Psoas muscle (tissue), 8 donors: ENCODE results near the gene OSBPL5. TPM values are rescaled to one million over a fixed set of nuclear protein-coding genes. Genes with fewer than 3 reads are reported as not detected.
A peak's percentile ranks its signal among the peaks of the same experiment; 100 is the strongest.

ENCODE experiments used
- ATAC-seq, 4 donors: fragments of 200-7000 bp; cut with Tn5 transposase; one replicate each; pipeline ENCODE4 v1.9.1; 2020; ENCODE audit warnings: moderate library complexity in 3 of 4, mild to moderate bottlenecking in 2 of 4
- DNase-seq, 2 donors: peaks; one replicate each; pipeline ENCODE4 v3.0.0-alpha.2; 2020
- H3K27ac ChIP-seq: fragments of 200-600 bp; one replicate; pipeline ENCODE4 v1.8.0; 2022
- H3K27me3 ChIP-seq, 3 donors: fragments of 200-600 bp in 1 of 3; one replicate each; pipeline versions ENCODE4 v1.6.1 to v1.8.0; 2013 to 2022; ENCODE audit warnings: low read length in 2 of 3, mild to moderate bottlenecking in 2 of 3, moderate library complexity in 1 of 3; ENCODE audit not compliant: insufficient read depth in 3 of 3
- H3K36me3 ChIP-seq, 2 donors: fragments of 200-600 bp in 1 of 2; one replicate each; pipeline versions ENCODE4 v1.6.1 to v1.8.0; 2013 to 2022; ENCODE audit warnings: low read depth in 1 of 2, mild to moderate bottlenecking in 1 of 2, moderate library complexity in 1 of 2; ENCODE audit not compliant: insufficient read depth in 1 of 2
- H3K4me1 ChIP-seq: fragments of 200-600 bp; one replicate; pipeline ENCODE4 v1.8.0; 2022
- H3K4me3 ChIP-seq: fragments of 200-600 bp; one replicate; pipeline ENCODE4 v1.8.0; 2022; ENCODE audit warnings: mild to moderate bottlenecking
- H3K9me3 ChIP-seq: fragments of 200-600 bp; one replicate; pipeline ENCODE4 v1.8.0; 2022
- CTCF ChIP-seq: fragments of 200-600 bp; IDR thresholded peaks from one replicate; pipeline ENCODE4 v1.8.0; 2022; ENCODE audit warnings: antibody characterized with exemption
- WGBS, 3 donors: extraction: QIAGEN DNeasy Blood & Tissue Kit; methylation state at CpG; one replicate each; pipeline versions ENCODE4 v1.1.6 to v1.1.7; 2013; 5-methylcytosine and 5-hydroxymethylcytosine counted together
- intact Hi-C, 2 donors: fragments of 100-400 bp; cut with DNase I; formaldehyde crosslinking; loops; one replicate each; pipeline versions ENCODE4 v1.11.0 to v1.14.2; 2022
- polyA plus RNA-seq, 3 donors: library from polyadenylated mRNA; stranded (reverse); fragments of 200-250 nt; gene quantifications; one replicate each; pipeline ENCODE4 v1.2.3, GENCODE V29; 2013
- total RNA-seq, 4 donors: library from RNA; stranded (reverse); fragmentation: NEBNext Ultra II Directional in 2 of 4; extraction: Animal tissue kit (Norgen Biotek cat#: 25700) in 2 of 4; gene quantifications; one replicate each; pipeline versions ENCODE4 v1.2.1 to v1.2.4, GENCODE V29; 2021 to 2023
- donor health status: healthy with polysubstance abuse.
- donor health status: DM: no; HTN: no; CAD: no; lungs with moderate emphysema.
- donor health status: Bipolar disorder and iron deficiency.
- donor health status: healthy.
- donor health status: DM: yes; HTN: yes; CAD: no.
- donor health status: DM: no; HTN: no; CAD: no.
- donor health status: DM: no; HTN: no; CAD: no.
- donor health status: DM: yes; HTN: yes; CAD: no.

Gene OSBPL5
- total and polyA plus RNA-seq, 7 donors, result 3.4 to 12.4 (median 6.9) TPM

DNA sequence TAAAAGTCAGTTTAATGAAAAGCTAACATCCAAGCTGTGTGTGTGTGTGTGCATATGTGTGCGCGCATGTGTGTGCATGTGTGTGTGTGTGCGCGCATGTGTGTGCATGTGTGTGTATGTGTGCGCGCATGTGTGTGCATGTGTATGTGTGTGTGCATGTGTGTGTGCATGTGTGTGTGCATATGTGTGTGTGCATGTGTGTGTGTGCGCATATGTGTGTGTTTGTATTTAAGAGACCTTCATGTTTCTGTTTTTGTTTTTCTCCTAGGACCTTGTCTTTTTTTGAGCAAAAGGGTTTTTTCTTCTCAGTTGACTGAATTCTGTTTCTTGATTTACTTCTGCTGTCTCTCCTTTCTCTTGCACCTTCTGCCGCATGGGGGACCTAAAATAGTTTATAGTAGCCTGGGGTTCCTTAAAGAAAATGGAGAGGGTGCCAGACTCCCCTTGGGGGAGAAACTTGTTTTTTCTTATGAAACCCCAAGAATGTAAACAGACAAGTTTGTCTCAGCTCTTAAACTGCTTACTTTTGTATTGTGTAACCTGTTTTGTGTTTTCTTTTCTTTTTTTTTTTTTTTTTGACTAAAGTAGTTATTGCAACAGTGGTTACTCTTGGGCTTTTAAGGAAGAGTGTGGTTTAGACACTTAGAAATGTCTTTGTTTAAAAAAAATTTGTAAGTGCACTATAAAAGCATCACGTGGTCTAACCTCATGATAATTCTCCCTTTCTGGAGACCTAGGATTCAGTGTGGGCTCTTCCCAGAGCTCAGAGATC is 53.0 kb downstream of the OSBPL5 start:
- Histone ChIP-seq H3K36me3 (peaks cover 0 to 10% of the 10 kb centered on the region in 2 donors), H3K4me3 (no peak overlapping the region), H3K27ac (no peak overlapping the region), H3K4me1 (no peaks in the 10 kb centered on the region), H3K27me3 (no peaks in the 10 kb centered on the region), H3K9me3 (no peaks in the 10 kb centered on the region)
- no peak for TF ChIP-seq CTCF
- WGBS, 3 donors, result 80 to 95% (median 92%) methylated on average over 5 to 9 of the region's 9 CpGs
- no peak for ATAC-seq
- intact Hi-C loops, result loop anchor here in 1 of 2 donors (2.0 to 10.0 kb wide), 2 partner anchors 53 to 105 kb away; partner anchors contain the start of gene OSBPL5
- no peak for DNase-seq

DNA sequence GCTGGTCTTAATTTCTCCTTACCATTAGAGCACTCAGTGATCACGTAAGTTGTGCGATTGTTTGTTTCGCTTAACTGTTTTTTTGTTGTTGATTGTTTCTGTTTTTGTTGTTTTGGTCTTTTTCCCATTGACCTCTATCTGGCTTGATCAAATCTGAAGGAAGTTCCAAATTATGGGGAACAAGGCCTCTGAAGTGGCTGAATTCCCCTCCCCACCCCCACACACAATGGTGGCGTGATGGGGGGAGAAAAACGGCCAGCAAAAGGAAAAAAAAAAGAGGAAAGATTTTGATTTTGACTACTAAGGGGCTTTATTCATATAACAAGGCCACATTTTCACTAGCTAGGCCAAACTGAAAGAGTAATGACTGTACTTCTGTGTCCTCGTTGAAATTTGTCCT is 53.6 kb downstream of the OSBPL5 start:
- no peak overlapping the region for H3K27ac ChIP-seq
- ATAC-seq (no peak), DNase-seq (no peak)
- H3K36me3 ChIP-seq, result peaks cover 0 to 15% of the 10 kb centered on the region in 2 donors
- TF ChIP-seq CTCF, result no peak
- no peaks in the 10 kb centered on the region for H3K27me3 ChIP-seq
- H3K9me3 ChIP-seq, result no peaks in the 10 kb centered on the region
- intact Hi-C loops, result loop anchor here in 1 of 2 donors (2.0 to 10.0 kb wide), 2 partner anchors 53 to 105 kb away; partner anchors contain the start of gene OSBPL5
- 91 to 96% (median 93%) methylated on average over 6 of the region's 6 CpGs for WGBS, 3 donors
- H3K4me3 ChIP-seq, result no peak overlapping the region
- H3K4me1 ChIP-seq, result no peaks in the 10 kb centered on the region

GRCh38 chr11:3109921-3110706 is 55.0 kb downstream of the OSBPL5 start:
- intact Hi-C loops, result loop anchor here (1.0 to 10.0 kb wide), 3 partner anchors 55 to 107 kb away; partner anchors contain the start of gene OSBPL5 (in 1 of the 2)
- Histone ChIP-seq H3K4me1 (no peaks in the 10 kb centered on the region), H3K27me3 (no peaks in the 10 kb centered on the region), H3K27ac (no peak overlapping the region), H3K9me3 (no peaks in the 10 kb centered on the region), H3K36me3 (peaks cover 0 to 18% of the 10 kb centered on the region in 2 donors), H3K4me3 (no peak overlapping the region)
- WGBS, 3 donors, result 51 to 62% (median 53%) methylated on average over 14 of the region's 14 CpGs
- TF ChIP-seq CTCF, result peak; percentile 78
- DNase-seq (peak; percentile 46 to 82), ATAC-seq (peak; percentile 86 to 97 (median 96))

DNA sequence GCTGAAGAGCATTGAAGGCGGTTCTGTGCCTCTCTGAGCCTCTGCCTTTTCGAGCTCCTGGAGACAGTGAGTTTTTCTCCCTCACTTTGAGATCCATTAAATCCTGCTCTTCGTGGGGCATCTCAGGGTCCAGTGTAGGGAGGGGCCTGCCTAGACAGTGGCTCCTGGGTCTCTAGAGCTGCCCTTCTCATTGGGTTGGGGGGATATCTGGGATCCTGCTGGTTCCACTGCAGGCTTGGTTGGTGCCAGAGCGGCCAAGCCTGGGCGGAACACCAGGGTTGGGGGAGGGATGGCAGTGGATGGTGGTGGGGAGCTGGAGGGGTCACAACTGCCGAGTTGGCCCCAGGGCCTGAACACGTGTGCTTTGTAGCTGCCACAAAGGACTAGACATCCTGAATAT is 55.7 kb downstream of the OSBPL5 start:
- peaks cover 0 to 23% of the 10 kb centered on the region in 2 donors for H3K36me3 ChIP-seq
- WGBS, 3 donors, result 96 to 99% (median 97%) methylated on average over 7 of the region's 7 CpGs
- intact Hi-C loops, result no loop called here

More for the DNA sequence above, 55.7 kb downstream of the OSBPL5 start:
- Histone ChIP-seq H3K4me3 (no peak overlapping the region), H3K9me3 (no peaks in the 10 kb centered on the region), H3K27ac (no peak overlapping the region), H3K27me3 (no peaks in the 10 kb centered on the region), H3K4me1 (no peaks in the 10 kb centered on the region)
- DNase-seq, result no peak
- no peak for TF ChIP-seq CTCF
- ATAC-seq, result peak in 1 of 4 donors; percentile 7
